Keratinocyte (primary cell): ENCODE results near the gene CPSF4. TPM values are rescaled to one million over a fixed set of nuclear protein-coding genes. Genes with fewer than 3 reads are reported as not detected.

Experiments used
- DNase-seq: peaks from one replicate; pipeline ENCODE4 v3.0.0-alpha.2; 2011; ENCODE audit warnings: low read depth, missing footprints, low spot score
- FAIRE-seq: peaks from 2 replicates; lab custom pipeline; 2011; peaks lifted over from hg19 to GRCh38; lab: Jason Lieb, UNC
- H2AFZ ChIP-seq: 2 replicates; pipeline ENCODE4 v1.6.0; 2012; ENCODE audit warnings: low read length, control low read depth, inconsistent platforms; ENCODE audit not compliant: control insufficient read depth
- H3K27ac ChIP-seq: 2 replicates; pipeline ENCODE4 v1.5.1; 2011; ENCODE audit warnings: low read length; ENCODE audit not compliant: control insufficient read depth, insufficient read depth
- H3K27me3 ChIP-seq: 3 replicates; pipeline ENCODE4 v1.6.0; 2011; ENCODE audit warnings: low read length; ENCODE audit not compliant: control insufficient read depth, insufficient read depth; ENCODE audit errors: extremely low read depth
- H3K36me3 ChIP-seq, 2 experiments: 2 replicates in 1 of 2; 3 replicates in 1 of 2; pipeline ENCODE4 v1.5.1; 2011; ENCODE audit warnings: low read length in 2 of 2, mild to moderate bottlenecking in 1 of 2; ENCODE audit not compliant: control insufficient read depth in 2 of 2, insufficient read depth in 2 of 2; ENCODE audit errors: extremely low read depth in 1 of 2
- H3K4me1 ChIP-seq: 3 replicates; pipeline ENCODE4 v1.5.1; 2011; ENCODE audit warnings: low read length; ENCODE audit not compliant: control insufficient read depth, insufficient read depth; ENCODE audit errors: extremely low read depth
- H3K4me2 ChIP-seq: 3 replicates; pipeline ENCODE4 v1.6.0; 2011; ENCODE audit warnings: low read depth, low read length; ENCODE audit not compliant: control insufficient read depth, insufficient read depth; ENCODE audit errors: extremely low read depth
- H3K4me3 ChIP-seq, 3 experiments: fragments of 200-600 bp in 1 of 3; sonication (generic) in 1 of 3; 2 replicates in 2 of 3; 3 replicates in 1 of 3; pipeline ENCODE4 v1.5.1; 2011 to 2016; ENCODE audit warnings: low read length in 3 of 3, mild to moderate bottlenecking in 3 of 3, control low read depth in 2 of 3, inconsistent platforms in 1 of 3, low read depth in 1 of 3, mixed read lengths in 1 of 3, mixed run types in 1 of 3, moderate library complexity in 1 of 3; ENCODE audit not compliant: control insufficient read depth in 2 of 3, insufficient read depth in 2 of 3; ENCODE audit errors: extremely low read depth in 1 of 3
- H3K79me2 ChIP-seq: 2 replicates; pipeline ENCODE4 v1.6.0; 2012; ENCODE audit warnings: low read length; ENCODE audit not compliant: control insufficient read depth, insufficient read depth
- H3K9ac ChIP-seq: 3 replicates; pipeline ENCODE4 v1.6.0; 2011; ENCODE audit warnings: low read length; ENCODE audit not compliant: control insufficient read depth, insufficient read depth; ENCODE audit errors: extremely low read depth
- H3K9me1 ChIP-seq: 3 replicates; pipeline ENCODE4 v1.6.0; 2011; ENCODE audit warnings: low read length; ENCODE audit not compliant: control insufficient read depth, insufficient read depth; ENCODE audit errors: extremely low read depth
- H3K9me3 ChIP-seq: 2 replicates; pipeline ENCODE4 v1.5.1; 2012; ENCODE audit warnings: low read depth, low read length; ENCODE audit not compliant: control insufficient read depth
- H4K20me1 ChIP-seq: 3 replicates; pipeline ENCODE4 v1.6.0; 2011; ENCODE audit warnings: low read length; ENCODE audit not compliant: control insufficient read depth, insufficient read depth; ENCODE audit errors: extremely low read depth
- EZH2 ChIP-seq: IDR thresholded peaks from one replicate; pipeline ENCODE4 v1.6.1; 2012; ENCODE audit warnings: inconsistent platforms, mild to moderate bottlenecking, low read length, moderate library complexity
- dilution Hi-C: fragments of 300-500 bp; cut with MboI; formaldehyde crosslinking; loops from one replicate; pipeline ENCODE4 v1.7.0; 2020; ENCODE audit warnings: low sequenced_read_pairs; ENCODE audit not compliant: extremely low pct_ligation_motif_present
- polyA plus RNA-seq, 5 experiments: library from polyadenylated mRNA; depleted of rRNA in 3 of 5; stranded (reverse) in 3 of 5; stranded (forward) in 1 of 5; unstranded in 1 of 5; fragments of >200 nt; gene quantifications; 1 replicate in 1 of 5; 2 replicates in 3 of 5; 3 replicates in 1 of 5; pipeline versions ENCODE4 v1.2.1 to v1.2.3, GENCODE V29; 2011 to 2012; ENCODE audit warnings: missing spikeins in 2 of 5, low read depth in 1 of 5, low replicate concordance in 1 of 5
- TF ChIP-seq, protein P1 (sequence below), 3 experiments: IDR thresholded peaks in 1 of 3; conservative IDR thresholded peaks in 1 of 3; optimal IDR thresholded peaks in 1 of 3; 2 replicates in 2 of 3; 3 replicates in 1 of 3; pipeline versions ENCODE3 to v1.5.1; 2011; ENCODE audit warnings: low read length in 3 of 3, mild to moderate bottlenecking in 3 of 3, moderate library complexity in 2 of 3, control low read depth in 1 of 3, inconsistent platforms in 1 of 3; ENCODE audit not compliant: insufficient read depth in 2 of 3; ENCODE audit errors: extremely low read depth in 1 of 3

Gene CPSF4
- polyA plus RNA-seq, 1 donor (not counting 4 experiments of a cell fraction or from before 2014, with no cell fraction given) = 25.0 TPM

DNA sequence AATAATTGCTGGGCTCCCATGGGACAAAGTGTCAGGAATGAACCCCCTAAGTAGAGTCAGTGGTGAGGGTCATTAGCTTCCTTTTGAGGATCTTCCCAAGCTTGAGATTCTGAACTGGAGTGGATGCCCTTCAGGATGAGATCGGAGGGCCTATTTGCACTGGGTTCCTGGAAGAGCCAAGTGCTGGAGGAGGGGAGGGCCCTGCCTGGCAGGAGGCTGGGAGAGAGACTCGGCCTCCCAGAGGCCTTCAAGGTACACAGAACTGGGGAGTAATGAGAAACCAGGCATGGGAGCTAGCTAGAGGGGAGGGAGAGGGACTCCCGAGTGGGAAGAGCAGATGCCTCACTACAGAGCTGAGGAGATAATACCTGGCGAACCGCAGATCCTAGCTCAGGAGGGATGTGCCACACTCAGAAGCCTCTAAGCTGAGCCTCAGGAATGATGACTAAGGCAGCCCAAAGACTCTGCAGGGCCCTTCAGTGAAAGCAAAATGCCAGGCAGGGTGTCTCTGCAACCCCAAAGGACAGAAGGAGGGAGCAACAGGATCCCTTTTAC, 39.8 kb upstream of the CPSF4 start:
- Histone ChIP-seq H3K4me3 (no peak overlapping the region), H3K9me1 (no peaks in the 10 kb centered on the region), H3K4me1 (no peaks in the 10 kb centered on the region), H3K9ac (no peak overlapping the region), H3K4me2 (no peak overlapping the region), H3K27ac (no peak overlapping the region), H3K36me3 (peaks cover 46 to 68% of the 10 kb centered on the region in 2 experiments), H3K9me3 (no peaks in the 10 kb centered on the region), H4K20me1 (peaks cover 30% of the 10 kb centered on the region), H2AFZ (no peak overlapping the region), H3K27me3 (no peaks in the 10 kb centered on the region), H3K79me2 (peaks cover 17% of the 10 kb centered on the region)
- FAIRE-seq (no peak), DNase-seq (no peak)
- dilution Hi-C loops = no loop called here
- no peak for TF ChIP-seq EZH2
- TF ChIP-seq, protein P1, sequence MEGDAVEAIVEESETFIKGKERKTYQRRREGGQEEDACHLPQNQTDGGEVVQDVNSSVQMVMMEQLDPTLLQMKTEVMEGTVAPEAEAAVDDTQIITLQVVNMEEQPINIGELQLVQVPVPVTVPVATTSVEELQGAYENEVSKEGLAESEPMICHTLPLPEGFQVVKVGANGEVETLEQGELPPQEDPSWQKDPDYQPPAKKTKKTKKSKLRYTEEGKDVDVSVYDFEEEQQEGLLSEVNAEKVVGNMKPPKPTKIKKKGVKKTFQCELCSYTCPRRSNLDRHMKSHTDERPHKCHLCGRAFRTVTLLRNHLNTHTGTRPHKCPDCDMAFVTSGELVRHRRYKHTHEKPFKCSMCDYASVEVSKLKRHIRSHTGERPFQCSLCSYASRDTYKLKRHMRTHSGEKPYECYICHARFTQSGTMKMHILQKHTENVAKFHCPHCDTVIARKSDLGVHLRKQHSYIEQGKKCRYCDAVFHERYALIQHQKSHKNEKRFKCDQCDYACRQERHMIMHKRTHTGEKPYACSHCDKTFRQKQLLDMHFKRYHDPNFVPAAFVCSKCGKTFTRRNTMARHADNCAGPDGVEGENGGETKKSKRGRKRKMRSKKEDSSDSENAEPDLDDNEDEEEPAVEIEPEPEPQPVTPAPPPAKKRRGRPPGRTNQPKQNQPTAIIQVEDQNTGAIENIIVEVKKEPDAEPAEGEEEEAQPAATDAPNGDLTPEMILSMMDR (optimal IDR thresholded peaks at IDR 0.05 in 1 of 3, IDR thresholded peaks at IDR 0.05 in 1 of 3, conservative IDR thresholded peaks at IDR 0.05 in 1 of 3; ENCODE audit: extremely low read depth in 1 of 3, insufficient read depth in 2 of 3, low read length in 3 of 3) = no peak

DNA sequence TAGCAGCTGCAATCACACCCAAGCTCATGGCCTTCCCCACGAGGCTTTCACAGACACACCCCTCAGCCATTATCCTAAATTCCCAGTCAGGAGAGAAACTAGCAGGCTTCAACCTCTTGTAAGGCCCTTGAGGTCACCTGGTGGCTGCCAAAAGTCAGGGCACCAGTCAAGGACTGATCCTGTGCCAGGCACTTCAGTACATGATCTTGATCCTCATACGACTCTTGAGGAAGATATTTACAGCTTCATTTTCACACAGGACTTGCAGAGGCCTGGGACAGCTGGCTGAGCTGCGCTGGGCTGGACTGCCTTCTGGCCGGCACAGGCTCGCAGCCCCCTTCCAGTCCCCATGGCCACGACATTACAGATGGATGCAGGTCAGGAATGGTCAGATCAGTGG, 39.1 kb upstream of the CPSF4 start:
- peaks cover 48 to 70% of the 10 kb centered on the region in 2 experiments for H3K36me3 ChIP-seq
- TF ChIP-seq, protein P1 (optimal IDR thresholded peaks at IDR 0.05 in 1 of 3, IDR thresholded peaks at IDR 0.05 in 1 of 3, conservative IDR thresholded peaks at IDR 0.05 in 1 of 3; ENCODE audit: extremely low read depth in 1 of 3, insufficient read depth in 2 of 3, low read length in 3 of 3) = no peak
- TF ChIP-seq EZH2 = no peak
- peaks cover 31% of the 10 kb centered on the region for H4K20me1 ChIP-seq
- H3K27ac ChIP-seq = no peak overlapping the region
- H3K4me2 ChIP-seq = no peak overlapping the region
- H2AFZ ChIP-seq = no peak overlapping the region
- dilution Hi-C loops = no loop called here
- H3K4me3 ChIP-seq = no peak overlapping the region
- H3K79me2 ChIP-seq = peaks cover 23% of the 10 kb centered on the region
- no peak for FAIRE-seq
- H3K9ac ChIP-seq = no peak overlapping the region
- H3K9me3 ChIP-seq = no peaks in the 10 kb centered on the region
- H3K27me3 ChIP-seq = no peaks in the 10 kb centered on the region
- no peaks in the 10 kb centered on the region for H3K4me1 ChIP-seq
- H3K9me1 ChIP-seq = no peaks in the 10 kb centered on the region
- DNase-seq = no peak
